Gastroesophageal sphincter (tissue), 3 donors: ENCODE measurements around the gene INAVA.

Experiments used
- POLR2A ChIP-seq, 2 donors: fragments of 450-650 bp; IDR thresholded peaks; one replicate each; pipeline ENCODE4 v1.6.1; 2017; ENCODE audit warnings: antibody characterized with exemption in 2 of 2, mild to moderate bottlenecking in 2 of 2, moderate library complexity in 1 of 2
- TF ChIP-seq, protein P1 (sequence below), 4 experiments: fragments of 200-600 bp in 2 of 4; fragments of 450-650 bp in 2 of 4; sonication (generic) in 1 of 4; IDR thresholded peaks; one replicate each; pipeline ENCODE4 v1.5.1; 2017 to 2019; ENCODE audit warnings: antibody characterized with exemption in 4 of 4, mild to moderate bottlenecking in 2 of 4, moderate library complexity in 2 of 4

DNA sequence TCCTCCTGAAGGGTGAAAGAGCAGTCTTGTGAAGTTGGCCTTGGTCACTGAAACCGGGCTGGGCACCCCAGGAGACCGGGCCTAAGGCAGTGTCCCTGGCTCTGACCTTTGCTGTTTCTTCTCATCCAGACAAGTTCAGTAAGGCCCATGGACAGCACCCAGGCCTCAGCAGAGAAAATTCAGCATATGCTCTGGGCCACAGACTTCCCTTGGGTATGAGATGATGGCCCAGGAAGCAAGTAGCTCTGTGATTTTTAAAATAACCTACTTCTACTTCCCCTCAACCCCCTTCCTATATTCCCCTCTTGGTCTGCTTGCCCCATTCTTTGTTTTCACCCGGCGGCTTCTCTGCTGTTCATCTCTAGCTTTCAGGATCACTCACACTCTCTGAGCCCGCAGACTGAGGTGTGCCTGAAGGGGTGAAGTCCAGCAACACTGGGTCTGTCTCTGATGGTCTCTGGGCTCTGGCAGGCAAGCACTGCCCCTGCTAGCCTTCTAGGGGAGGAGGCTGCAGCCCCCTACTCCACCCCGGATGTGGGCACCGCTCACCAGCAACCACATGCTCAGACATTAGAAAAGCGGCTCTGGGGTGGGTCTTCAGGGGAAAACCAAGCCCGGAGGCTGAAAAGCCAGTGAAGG lies 24.8 kb upstream of the INAVA start:
- TF ChIP-seq, protein P1, sequence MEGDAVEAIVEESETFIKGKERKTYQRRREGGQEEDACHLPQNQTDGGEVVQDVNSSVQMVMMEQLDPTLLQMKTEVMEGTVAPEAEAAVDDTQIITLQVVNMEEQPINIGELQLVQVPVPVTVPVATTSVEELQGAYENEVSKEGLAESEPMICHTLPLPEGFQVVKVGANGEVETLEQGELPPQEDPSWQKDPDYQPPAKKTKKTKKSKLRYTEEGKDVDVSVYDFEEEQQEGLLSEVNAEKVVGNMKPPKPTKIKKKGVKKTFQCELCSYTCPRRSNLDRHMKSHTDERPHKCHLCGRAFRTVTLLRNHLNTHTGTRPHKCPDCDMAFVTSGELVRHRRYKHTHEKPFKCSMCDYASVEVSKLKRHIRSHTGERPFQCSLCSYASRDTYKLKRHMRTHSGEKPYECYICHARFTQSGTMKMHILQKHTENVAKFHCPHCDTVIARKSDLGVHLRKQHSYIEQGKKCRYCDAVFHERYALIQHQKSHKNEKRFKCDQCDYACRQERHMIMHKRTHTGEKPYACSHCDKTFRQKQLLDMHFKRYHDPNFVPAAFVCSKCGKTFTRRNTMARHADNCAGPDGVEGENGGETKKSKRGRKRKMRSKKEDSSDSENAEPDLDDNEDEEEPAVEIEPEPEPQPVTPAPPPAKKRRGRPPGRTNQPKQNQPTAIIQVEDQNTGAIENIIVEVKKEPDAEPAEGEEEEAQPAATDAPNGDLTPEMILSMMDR (IDR thresholded peaks at IDR 0.05) = no peak
- no peak for TF ChIP-seq POLR2A (IDR thresholded peaks at IDR 0.05)
